Activated gamma-delta T cell treated with anti-CD3 and anti-CD28 coated beads, Interleukin-2, amount 50 U/mL, for 16 hours (primary cell): ENCODE results near the gene PYGB.
A peak's percentile ranks its signal among the peaks of the same experiment; 100 is the strongest.

Experiments used
- DNase-seq: peaks from one replicate; pipeline ENCODE4 v3.0.0-alpha.2; 2020; ENCODE audit warnings: low read depth

PYGB gene

GRCh38 chr20:25247956-25248785, at the start of gene PYGB:
Gene PYGB (plus strand): TSS chr20:25248085. CDS start chr20:25248179, 94 bp downstream.
- DNase-seq, result peak; percentile 54

GRCh38 chr20:25198663-25199383, 49.1 kb upstream of the PYGB start:
- DNase-seq, result no peak

GRCh38 chr20:25199473-25200260, 48.2 kb upstream of the PYGB start:
- DNase-seq, result no peak

GRCh38 chr20:25203089-25203488, 44.8 kb upstream of the PYGB start:
- no peak for DNase-seq

- no peak for DNase-seq
Measured at GRCh38 chr20:25203871-25204320, 44.0 kb upstream of the PYGB start.

GRCh38 chr20:25204550-25205276, 43.2 kb upstream of the PYGB start:
- DNase-seq, result no peak

GRCh38 chr20:25205277-25206062, 42.4 kb upstream of the PYGB start:
- DNase-seq, result no peak

- DNase-seq, result no peak
Measured at GRCh38 chr20:25206063-25206403, 41.9 kb upstream of the PYGB start.

GRCh38 chr20:25206548-25206947, 41.3 kb upstream of the PYGB start:
- no peak for DNase-seq

- no peak for DNase-seq
Measured at GRCh38 chr20:25207149-25207959, 40.5 kb upstream of the PYGB start.

- DNase-seq, result no peak
Measured at GRCh38 chr20:25207960-25208534, 39.8 kb upstream of the PYGB start.

GRCh38 chr20:25209400-25209799, 38.5 kb upstream of the PYGB start:
- no peak for DNase-seq

GRCh38 chr20:25209911-25210310, 38.0 kb upstream of the PYGB start:
- no peak for DNase-seq

- DNase-seq, result no peak
Measured at GRCh38 chr20:25211273-25211672, 36.6 kb upstream of the PYGB start.

GRCh38 chr20:25212242-25212641, 35.6 kb upstream of the PYGB start:
- DNase-seq, result no peak

- no peak for DNase-seq
Measured at GRCh38 chr20:25213566-25214425, 34.1 kb upstream of the PYGB start.

GRCh38 chr20:25214426-25214790, 33.5 kb upstream of the PYGB start:
- DNase-seq, result no peak

GRCh38 chr20:25214819-25215218, 33.1 kb upstream of the PYGB start:
- DNase-seq, result no peak

GRCh38 chr20:25215521-25215920, 32.4 kb upstream of the PYGB start:
- no peak for DNase-seq
